Measurements from ENCODE around the gene GCC2. TPM values are rescaled to one million over a fixed set of nuclear protein-coding genes. Genes with fewer than 3 reads are reported as not detected.
A peak's percentile ranks its signal among the peaks of the same experiment; 100 is the strongest.

The GCC2 gene
- total and polyA plus RNA-seq, 9 of the 15 experiments (the other 6 are each of a cell fraction or from before 2014, with no cell fraction given), result 11.4 to 35.7 (median 19.9) TPM

DNA sequence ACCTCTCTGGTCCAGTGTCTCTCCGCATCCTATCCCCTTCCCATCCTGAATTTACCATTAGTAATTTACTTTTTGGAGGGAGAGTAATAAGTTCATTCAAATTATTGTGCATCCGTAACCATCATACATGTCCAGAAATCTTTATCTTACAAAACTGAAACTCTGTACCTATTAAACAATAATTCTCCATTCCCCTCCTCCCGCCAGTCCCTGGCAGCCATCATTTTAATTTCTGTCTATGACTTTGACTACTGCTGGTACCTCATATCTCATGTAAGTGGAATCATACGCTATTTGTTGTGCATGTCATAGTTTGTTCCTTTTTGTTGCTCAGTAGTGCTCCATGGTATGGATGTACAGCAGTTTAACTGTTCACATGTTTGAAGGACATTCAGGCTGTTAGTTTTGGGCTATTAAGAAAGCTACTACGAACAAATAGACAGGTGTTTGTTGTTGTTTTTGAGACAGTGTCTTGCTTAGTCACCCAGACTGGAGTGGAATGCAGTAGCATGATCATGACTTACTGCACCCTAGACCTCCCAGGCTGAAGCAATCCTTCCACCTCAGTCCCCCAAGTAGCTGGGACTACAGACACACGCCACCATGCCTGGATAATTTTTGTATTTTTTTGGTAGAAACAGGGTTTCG lies 87.3 kb downstream of the GCC2 start:
- H3K4me3 ChIP-seq, result peak overlapping the region; percentile 86; the same call in 1 of the 2 replicates
- no peaks in the 10 kb centered on the region for H3K27me3 ChIP-seq (ENCODE audit: control insufficient read depth in 2 of 2, insufficient read depth in 2 of 2, low read length in 2 of 2)
- intact Hi-C loops (cut with micrococcal nuclease) (loop anchor here (5.0 kb wide), 1 partner anchor 51 kb away; no protein-coding TSS in a partner anchor), in situ Hi-C loops (cut with MboI) (no loop called here)
- H3K9me3 ChIP-seq (replicated peaks; ENCODE audit: control insufficient read depth, insufficient read depth, low read depth, low read length), result no peaks in the 10 kb centered on the region
- peaks cover 20 to 24% of the 10 kb centered on the region in 2 experiments for H3K4me1 ChIP-seq (replicated peaks in 1 of 2; ENCODE audit: control insufficient read depth in 2 of 2, insufficient read depth in 2 of 2, low read length in 2 of 2)
- FAIRE-seq (peak; percentile 72), ATAC-seq (peak; percentile 27), DNase-seq (ENCODE audit: extremely low read depth in 1 of 4, low spot score in 3 of 4) (peak in 2 of 4 experiments; percentile 5 to 48)
- WGBS (ENCODE audit: insufficient coverage, low coverage, missing lambda C conversion rate), result 38% methylated on average over 7 of the region's 7 CpGs
- peak overlapping the region; percentile 66 to 80; a peak in 3 of 4 replicates for H3K9ac ChIP-seq (ENCODE audit: insufficient read depth in 1 of 2, low read depth in 2 of 2, low read length in 2 of 2)
- 0 out of 2 replicates have a peak overlapping the region, but pooled peaks have one; percentile 28 for H2AFZ ChIP-seq (ENCODE audit: low read depth, low read length)
- no TSS peak for BruUV-seq (replicated peaks)
- peak; percentile 5; the same call in 1 of the 2 replicates for TF ChIP-seq NCOA6 (IDR thresholded peaks at IDR 0.05)
- TF ChIP-seq, protein P1, sequence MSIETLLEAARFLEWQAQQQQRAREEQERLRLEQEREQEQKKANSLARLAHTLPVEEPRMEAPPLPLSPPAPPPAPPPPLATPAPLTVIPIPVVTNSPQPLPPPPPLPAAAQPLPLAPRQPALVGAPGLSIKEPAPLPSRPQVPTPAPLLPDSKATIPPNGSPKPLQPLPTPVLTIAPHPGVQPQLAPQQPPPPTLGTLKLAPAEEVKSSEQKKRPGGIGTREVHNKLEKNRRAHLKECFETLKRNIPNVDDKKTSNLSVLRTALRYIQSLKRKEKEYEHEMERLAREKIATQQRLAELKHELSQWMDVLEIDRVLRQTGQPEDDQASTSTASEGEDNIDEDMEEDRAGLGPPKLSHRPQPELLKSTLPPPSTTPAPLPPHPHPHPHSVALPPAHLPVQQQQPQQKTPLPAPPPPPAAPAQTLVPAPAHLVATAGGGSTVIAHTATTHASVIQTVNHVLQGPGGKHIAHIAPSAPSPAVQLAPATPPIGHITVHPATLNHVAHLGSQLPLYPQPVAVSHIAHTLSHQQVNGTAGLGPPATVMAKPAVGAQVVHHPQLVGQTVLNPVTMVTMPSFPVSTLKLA (conservative IDR thresholded peaks at IDR 0.05), result peak in 1 of 2 experiments; percentile 39; a peak in 1 of 4 replicates
- no peak for TF ChIP-seq ZNF274 (IDR thresholded peaks at IDR 0.05; ENCODE audit: borderline replicate concordance, low read depth, low read length)
- no peak for TF ChIP-seq ZZZ3 (IDR thresholded peaks at IDR 0.05)
- TF ChIP-seq ZNF316 (IDR thresholded peaks at IDR 0.05), result peak; percentile 63; the same call in 1 of the 2 replicates
- no peak for TF ChIP-seq HDAC2 (IDR thresholded peaks at IDR 0.05)
- TF ChIP-seq TAF9B (IDR thresholded peaks at IDR 0.05; ENCODE audit: partially characterized antibody), result no peak
- 0 out of 2 replicates have a peak, but pooled peaks have one; percentile 6 for TF ChIP-seq POLR2H (tag; IDR thresholded peaks at IDR 0.05; ENCODE audit: low read depth)
- TF ChIP-seq THRA (IDR thresholded peaks at IDR 0.05), result no peak
- TF ChIP-seq DNMT1 (IDR thresholded peaks at IDR 0.05), result no peak
- peak; percentile 65 for TF ChIP-seq NFE2 (IDR thresholded peaks at IDR 0.05; ENCODE audit: low read depth)
- TF ChIP-seq FOXK2 (conservative IDR thresholded peaks at IDR 0.05 in 1 of 2, IDR thresholded peaks at IDR 0.05 in 1 of 2; ENCODE audit: low read depth in 2 of 2), result peak in 1 of 2 experiments; percentile 11; a peak in 1 of 4 replicates
- TF ChIP-seq ELF1 (tag; IDR thresholded peaks at IDR 0.05), result no peak
- TF ChIP-seq KLF1 (tag; IDR thresholded peaks at IDR 0.05), result no peak
- 0 out of 2 replicates have a peak, but pooled peaks have one; percentile 26 for TF ChIP-seq CEBPB (tag; IDR thresholded peaks at IDR 0.05)
- peak; percentile 3 for TF ChIP-seq KDM5B (IDR thresholded peaks at IDR 0.05; ENCODE audit: insufficient replicate concordance, low read depth, low read length)
- TF ChIP-seq C11orf30 (IDR thresholded peaks at IDR 0.05; ENCODE audit: low read depth), result peak; percentile 74
- TF ChIP-seq ELF2 (CRISPR knock-in tag; IDR thresholded peaks at IDR 0.05), result no peak
- no peak for TF ChIP-seq GTF2F1 (IDR thresholded peaks at IDR 0.05; ENCODE audit: low read depth, low read length)
- TF ChIP-seq SIN3B (IDR thresholded peaks at IDR 0.05; ENCODE audit: low read depth), result peak; percentile 18; the same call in 1 of the 2 replicates
- peak; percentile 31; the same call in 1 of the 2 replicates for TF ChIP-seq ARID1B (IDR thresholded peaks at IDR 0.05)
- peak; percentile 19 for TF ChIP-seq ZNF146 (CRISPR knock-in tag; IDR thresholded peaks at IDR 0.05; ENCODE audit: unreplicated experiment)
- H3K79me2 ChIP-seq (ENCODE audit: control insufficient read depth, insufficient read depth, low read length), result peaks cover 74% of the 10 kb centered on the region
- H3K9me1 ChIP-seq (ENCODE audit: control insufficient read depth, insufficient read depth, low read length), result no peaks in the 10 kb centered on the region
- peaks cover 16% of the 10 kb centered on the region; the same call in 1 of the 2 replicates for H4K20me1 ChIP-seq (replicated peaks; ENCODE audit: control insufficient read depth, insufficient read depth, low read length)
- H3K27ac ChIP-seq (ENCODE audit: extremely low read depth, low read depth, low read length), result peak overlapping the region; percentile 31; the same call in 2 of the 3 replicates
- peak overlapping the region; percentile 88 for H3K4me2 ChIP-seq (ENCODE audit: insufficient read depth, low read length)
- H3K36me3 ChIP-seq (ENCODE audit: control insufficient read depth, insufficient read depth, low read length), result peaks cover 6% of the 10 kb centered on the region
- ChIA-PET CTCF (ENCODE audit: low intra/inter-chr PET ratio) (no interaction called here), POLR2A (interaction anchor here (0.8 to 3.2 kb wide), 3 partner anchors 11 to 34 kb away, joined by 3 to 21 read pairs (median 14); no protein-coding TSS in a partner anchor)
